Measurements from ENCODE around the gene STK32C.

Gene STK32C

DNA sequence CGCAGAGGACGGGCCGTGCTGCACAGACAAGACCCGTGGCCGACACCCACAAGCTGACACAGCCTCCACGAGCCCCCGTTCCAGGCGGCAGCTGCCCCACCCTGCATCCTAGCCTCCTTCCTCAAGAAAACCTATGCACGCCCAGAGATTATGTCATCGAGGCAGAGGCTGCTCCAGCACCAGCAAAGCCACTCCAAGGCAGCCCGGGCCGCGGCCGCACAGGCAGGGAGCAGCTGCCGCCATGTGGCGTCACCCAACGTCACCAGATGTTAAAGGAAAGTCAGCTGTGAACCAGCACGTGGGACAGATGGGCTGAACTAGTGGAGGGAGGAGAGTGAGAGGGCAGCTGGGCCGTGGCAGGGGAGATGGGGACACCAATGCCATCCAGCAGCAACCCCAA is 59.8 kb downstream of the STK32C start:
- no peak for DNase-seq (ENCODE audit: low spot score)

DNA sequence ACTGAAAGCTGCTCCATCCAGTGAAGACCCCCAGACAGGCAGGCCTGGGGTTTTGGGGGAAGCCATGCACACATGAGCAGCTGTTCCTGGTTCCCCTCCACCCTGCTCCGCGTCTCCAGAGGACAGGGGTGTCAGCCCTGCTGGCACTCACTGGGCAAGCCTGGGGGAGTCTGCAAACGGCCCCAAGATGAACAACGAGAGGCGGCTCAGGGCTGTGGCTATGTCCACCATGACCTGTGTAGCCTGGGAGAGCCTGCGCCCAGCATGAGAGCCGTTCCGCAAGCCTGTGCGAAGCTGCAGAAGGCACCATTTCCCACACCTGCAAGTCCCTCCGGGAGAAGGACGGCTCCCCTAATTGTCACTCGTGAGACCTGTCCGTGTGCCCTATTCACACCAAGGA is 61.5 kb downstream of the STK32C start:
- DNase-seq (ENCODE audit: low spot score) = no peak

DNA sequence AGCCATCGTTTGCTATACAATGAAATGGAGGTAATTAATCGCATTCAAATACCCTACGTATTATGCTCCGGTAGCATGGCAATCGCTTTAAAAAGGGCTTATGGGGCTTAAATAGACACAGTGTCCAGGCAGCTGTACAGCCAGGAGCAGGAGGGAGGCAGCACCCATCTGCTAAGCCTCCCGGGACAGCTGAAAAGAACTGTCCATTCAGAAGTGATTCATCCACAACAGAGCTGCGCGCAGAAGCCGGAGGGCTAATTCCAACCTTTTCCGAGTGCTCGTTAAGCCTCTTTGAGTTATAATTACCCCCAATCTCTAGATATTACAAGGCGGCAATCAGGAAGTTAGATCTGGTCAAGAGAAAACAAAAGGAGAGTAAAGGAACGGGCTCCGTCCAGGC is 62.7 kb downstream of the STK32C start:
- no peak for DNase-seq (ENCODE audit: low spot score)

DNA sequence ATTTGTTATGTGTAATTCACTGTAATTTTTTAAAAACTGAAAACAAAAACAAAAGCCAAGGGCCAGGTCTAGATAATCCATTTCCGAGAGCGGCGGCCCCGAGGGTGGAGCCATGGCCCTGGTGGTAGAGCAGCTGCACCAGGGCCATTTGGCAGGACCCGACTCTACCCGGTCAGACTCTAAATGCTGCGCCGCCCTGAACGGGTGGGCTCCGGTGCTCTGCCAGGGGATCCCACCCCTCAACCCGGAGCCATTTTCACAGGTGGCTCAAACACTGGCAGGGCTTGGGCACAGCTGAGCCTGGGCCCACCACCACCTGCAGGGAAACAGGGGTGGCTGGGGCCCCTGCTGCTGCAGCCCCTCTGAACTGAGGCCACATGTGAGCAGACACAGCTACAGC is 64.1 kb downstream of the STK32C start:
- DNase-seq (ENCODE audit: low spot score) = no peak

DNA sequence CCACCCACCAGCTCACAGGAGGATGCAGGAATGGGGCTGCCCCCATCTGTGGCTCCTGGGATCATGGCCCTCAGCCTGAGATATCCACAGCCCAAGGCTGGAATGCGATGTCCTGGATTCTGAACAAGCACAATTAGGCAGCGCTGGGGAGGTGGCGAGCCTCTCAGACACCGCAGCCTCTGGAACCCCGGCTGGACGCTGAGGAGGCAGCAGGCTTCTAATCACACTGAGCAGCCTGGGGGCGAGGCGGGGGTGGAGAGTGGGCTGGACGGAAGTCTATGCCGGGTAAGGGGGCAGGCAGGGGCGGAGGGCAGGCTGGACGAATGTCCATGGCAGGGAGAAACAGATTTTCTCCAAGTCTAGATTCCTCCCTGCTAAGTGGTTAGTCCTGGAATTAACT is 64.6 kb downstream of the STK32C start:
- no peak for DNase-seq (ENCODE audit: low spot score)

DNA sequence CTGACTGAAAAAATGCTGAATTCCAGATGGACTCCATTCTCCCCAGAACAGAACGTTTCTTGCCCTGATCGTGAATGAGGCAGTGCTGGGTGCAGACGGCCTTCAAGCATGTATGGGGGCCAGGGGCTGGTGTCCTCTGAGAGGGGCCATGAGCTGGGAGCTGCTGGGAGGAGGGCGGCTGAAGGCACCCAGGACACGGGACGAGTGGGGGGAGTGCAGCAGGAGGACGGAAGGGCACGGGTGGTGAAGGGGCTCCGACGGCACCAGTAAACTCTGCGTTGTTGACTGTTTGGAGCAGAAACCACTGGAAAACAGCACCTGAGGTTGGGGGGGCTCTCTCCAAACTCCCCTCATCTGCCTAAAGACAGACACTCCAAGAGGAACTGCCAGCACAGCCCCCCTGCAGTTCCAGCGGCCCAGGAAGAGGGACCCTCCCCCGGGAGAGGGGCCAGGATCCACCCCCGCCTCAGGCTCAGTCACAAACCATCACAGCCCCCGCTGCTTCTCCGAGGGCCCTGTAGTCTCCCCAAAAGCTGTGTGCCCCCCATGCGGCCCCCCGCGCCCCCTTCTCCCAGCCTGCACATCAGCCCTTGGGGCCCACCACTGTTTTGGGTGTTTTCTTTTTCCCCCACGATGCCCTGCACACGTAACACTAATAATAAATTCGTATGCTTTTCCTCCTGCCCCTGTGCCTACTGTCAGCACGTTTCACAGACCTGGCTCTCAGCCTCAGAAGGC is 65.5 kb downstream of the STK32C start:
- DNase-seq (ENCODE audit: low spot score) = no peak

DNA sequence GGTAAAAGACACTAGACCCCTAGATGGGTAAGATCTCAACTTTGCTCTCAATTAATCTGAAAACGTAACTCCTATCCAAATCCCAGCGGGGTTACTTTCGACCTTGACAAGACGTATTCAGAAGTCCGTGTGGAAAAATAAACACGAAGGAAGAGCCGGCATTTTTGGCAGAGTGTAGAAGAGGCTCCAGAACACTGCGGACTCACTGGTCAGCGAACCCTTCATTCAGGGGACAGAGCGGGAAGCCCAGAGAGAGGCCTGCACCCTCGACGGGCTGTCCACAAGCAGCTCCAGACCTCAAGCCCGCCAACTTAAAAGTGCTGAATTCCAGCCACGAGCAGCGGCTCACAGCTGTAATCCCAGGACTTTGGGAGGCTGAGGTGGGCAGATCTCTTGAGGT is 66.3 kb downstream of the STK32C start:
- DNase-seq (ENCODE audit: low spot score) = no peak

DNA sequence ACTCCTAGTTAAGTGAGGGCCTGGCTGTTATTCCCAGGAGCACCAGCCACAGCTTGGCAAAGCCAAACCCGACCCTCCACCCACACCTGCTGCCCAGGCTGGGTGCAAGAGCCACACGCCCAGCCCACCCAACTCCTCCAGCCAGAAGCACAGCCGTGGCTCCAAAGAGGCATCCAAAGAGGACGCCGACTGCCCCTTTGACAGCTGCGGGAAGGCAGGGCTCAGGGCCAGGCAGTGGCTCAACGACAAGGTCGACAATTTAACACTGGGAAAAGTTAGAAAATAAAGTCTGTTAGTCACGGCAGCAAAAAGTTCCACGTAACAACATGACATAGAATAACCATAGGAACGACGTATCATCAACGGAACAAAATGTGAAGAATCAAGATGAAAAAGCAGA is 66.7 kb downstream of the STK32C start:
- no peak for DNase-seq (ENCODE audit: low spot score)

DNA sequence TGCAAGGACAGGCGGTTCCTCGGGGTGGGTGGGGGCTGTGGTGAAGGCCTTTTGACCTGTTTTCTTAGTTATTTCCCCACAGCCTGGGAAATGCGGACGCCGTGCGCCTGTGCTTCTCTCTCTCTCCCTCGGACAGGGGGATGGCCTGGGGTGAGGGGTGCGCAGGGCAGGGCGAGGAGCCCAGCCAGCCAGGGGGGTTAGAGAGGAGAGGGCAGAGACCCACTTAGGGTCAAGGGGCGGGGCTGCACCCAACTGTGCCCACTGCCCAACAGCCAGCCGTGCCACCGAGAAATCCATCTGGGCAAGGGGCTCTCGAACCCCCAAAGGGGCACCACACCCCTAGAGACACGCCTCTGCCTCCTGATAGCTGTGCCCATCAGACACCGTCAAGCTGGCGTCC is 67.2 kb downstream of the STK32C start:
- DNase-seq (ENCODE audit: low spot score) = no peak

DNA sequence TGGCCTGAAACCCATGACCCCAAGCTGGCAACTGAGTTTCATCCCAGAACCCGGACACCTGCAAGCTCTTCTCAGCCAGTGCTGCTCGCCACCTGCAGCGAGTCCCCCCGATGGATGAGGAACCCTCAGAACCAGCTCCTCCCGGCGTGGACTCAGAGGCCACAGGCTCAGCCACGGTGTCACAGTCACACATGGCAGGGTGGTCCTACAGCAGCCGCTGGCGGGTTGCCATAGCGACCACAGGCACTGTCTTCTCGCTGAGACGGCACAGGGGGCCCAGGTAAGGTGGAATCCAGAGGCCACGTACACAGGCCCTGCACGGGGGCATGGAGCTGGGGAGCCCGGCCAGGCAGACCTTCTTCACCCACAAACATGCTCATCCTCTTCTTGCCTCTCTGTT is 67.6 kb downstream of the STK32C start:
- DNase-seq (ENCODE audit: low spot score) = no peak

DNA sequence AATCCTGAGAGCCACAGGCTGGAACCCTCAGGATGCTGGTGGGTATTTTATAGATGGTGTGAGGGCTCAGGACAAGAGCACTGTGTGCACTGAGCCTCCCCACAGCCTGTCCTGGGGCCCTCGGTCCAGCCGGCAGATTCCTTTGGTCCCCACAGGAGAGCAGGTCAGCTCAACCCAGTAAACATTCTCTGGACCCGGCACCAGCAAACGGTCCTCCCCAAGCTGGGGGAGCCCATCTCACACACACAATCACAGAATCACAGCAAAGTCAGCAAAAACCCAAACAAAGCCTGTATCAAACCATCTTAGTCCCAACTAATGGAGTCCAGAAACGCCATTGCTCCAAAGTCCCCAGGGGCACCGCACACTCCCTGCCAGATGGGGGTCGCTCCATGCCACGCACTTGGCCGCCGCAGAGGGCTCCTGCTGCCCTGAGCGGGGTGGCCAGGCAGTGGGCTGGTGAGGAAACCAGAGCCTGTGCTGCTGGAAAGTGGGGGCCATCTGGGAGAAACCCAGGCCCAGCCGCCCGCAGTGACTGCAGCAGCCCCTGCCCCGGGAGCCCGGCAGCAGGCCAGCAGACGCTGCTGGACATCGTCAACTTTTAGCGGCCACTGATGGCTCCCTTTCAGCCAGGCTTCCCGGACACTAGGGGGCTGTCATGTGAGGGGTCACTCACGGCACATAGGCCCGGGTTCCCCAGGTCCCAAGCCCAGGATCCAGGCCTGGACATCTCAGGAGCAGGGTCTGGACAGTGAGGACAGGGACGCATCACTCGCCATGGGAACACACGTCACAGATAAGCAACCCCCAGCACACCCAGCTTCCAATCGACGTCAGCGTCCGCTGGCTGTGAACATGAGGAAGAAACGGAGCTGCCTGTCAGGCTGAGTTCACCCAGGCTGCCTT is 68.4 kb downstream of the STK32C start:
- no peak for DNase-seq (ENCODE audit: low spot score)

DNA sequence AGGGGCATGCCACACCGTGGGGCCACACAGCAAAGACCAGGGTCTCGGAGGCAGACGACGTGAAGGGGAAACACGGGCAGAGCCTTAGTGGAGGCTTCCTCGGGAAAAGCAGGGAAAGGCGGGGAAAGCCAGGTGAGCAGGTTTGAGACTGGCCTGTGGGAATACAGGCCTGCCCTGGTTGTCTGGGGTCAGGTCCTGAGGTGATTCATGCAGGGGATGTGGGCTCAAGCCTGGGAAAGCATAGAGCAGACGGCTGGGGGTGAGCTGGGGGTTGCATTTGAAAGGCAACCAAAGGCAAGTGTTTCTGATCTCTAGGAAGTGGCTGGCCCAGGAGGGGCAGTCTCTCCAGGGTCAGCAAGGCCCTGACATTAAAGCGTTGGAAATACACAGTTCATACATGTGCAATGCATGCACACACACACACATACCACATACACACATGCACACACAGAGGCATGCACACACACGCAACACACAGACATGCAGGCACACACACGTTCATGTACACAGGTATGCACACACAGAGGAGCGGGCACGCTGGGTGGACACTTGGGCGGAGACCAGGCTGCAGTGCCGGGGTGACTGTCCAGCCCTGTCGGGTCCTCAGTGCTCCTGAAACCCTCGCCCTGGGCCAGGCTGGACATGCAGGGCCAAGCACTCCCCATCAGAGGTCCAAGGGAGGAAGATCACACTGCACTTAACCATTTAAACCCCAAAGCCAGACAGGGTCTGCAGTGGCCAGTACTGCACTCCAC is 69.2 kb downstream of the STK32C start:
- DNase-seq (ENCODE audit: low spot score) = no peak

DNA sequence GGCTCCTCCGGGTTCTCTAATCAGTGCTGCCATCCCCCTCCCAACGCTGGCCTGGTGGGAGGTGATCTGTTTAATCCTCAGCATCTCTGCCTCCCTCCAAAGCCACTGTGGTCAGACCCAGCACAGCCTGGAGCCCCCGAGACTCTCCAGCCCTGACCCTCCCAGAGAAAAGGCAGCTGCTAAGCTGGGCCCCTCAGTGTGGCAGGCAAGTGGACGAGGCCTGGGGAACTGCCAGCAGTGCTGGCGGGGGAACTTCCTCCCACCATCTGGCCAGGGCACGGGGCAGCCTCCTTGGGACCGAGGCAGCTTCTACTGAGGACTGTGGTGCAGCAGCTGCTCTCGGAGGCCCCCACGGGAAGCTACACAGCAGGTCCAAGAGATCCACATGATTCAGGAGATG is 69.9 kb downstream of the STK32C start:
- DNase-seq (ENCODE audit: low spot score) = no peak

DNA sequence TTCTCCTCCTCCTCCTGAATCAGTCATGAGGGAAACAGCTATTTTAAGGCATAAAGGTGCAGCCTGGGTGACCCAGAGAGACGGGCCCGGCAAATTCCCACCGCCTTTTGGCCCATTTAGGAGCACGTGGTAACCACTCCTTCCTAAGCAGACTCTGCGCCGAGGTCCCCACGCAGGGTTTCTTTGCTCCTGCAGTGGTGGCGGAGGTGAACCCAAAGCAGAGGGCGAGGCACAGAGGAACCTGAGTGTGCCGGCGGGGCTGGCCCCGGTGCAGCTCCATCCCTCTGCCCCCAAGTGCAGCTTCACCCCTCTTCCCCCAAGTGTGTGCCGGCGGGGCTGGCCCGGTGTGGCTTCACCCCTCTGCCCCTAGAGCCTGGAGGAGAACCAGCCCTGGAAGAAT is 70.4 kb downstream of the STK32C start:
- no peak for DNase-seq (ENCODE audit: low spot score)

DNA sequence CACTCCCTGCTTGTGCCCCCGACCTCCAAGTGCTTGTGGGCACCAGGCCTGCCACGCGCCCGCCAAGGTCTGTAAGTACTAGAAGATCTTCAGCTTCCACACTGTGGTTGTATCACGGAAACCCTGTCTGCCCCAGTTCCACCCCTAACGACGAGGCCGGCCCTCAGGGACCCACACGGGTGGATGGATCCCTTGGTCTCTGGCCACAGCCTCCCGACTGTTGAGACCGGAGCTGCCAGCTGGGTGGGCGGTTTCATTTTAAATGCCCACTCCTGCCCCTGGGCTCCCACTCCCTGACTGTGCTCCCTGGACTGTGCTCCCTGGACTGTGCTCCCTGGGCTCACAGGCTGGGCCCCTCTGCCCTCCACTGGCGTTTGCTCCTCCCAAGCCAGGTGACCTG is 70.9 kb downstream of the STK32C start:
- DNase-seq (ENCODE audit: low spot score) = no peak

DNA sequence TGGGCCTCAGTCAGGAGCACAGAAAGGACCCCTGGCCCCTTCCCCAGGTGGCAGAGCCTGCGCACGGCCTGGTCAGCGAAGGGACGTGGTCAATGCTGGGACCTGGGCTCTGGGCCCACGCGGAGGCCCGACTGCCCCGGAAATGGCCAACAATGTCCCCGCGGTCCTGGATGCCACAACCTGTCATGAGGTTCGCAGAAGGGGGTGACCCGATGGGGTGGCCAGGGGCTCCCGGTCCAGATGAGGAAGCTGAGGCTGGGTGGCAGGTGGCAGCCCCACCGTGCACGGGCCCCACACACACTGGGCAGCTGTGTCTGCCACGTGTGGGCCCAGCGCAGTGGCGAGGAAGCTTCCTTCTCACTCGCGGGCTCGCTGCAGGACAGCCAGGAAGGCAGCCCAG is 71.6 kb downstream of the STK32C start:
- DNase-seq (ENCODE audit: low spot score) = no peak

DNA sequence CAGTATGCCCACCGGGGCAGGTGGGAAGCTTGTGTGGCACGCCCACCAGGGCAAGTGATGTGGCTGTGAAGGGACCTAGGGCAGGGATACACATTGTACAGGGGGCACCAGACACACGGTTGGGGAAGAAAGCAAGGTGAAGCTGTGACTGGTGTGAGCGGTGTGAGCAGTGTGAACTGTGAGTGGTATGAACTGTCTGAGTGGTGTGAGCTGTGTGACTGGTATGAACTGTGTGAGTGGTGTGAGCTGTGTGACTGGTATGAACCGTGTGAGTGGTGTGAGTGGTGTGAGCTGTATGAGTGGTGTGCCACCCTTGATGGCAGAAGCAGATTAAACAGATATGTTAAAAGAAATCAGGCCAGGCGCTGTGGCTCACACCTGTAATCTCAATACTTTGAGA is 72.9 kb downstream of the STK32C start:
- DNase-seq (ENCODE audit: low spot score) = no peak

DNA sequence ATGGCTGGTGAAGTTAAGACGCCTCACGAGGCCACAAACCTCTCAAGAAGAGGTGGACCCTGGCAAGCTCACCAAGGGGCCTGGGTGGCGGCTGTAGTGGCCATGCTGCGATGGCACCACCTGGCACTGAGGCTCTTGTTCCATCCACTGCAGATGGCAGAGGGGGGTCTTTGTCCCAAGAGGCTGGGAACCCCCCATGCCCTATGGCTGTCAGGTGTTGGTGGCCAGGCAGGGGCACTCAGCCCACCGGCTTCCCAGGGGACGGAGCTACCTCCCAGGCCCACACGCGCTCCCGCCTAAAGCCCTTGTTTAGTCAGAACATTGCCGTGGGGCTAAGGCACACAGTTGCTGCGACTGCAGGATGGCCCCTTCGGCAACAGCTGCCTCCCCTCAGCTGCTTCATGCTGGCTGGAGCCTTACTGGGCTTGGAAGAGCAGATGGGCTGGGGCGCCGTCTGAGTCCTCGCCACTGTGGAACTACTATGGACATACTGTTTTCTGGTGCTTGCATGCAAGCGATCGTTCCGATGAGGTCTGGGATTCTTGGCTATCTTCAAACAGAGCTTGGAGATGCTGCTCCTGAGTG is 74.2 kb downstream of the STK32C start:
- no peak for DNase-seq (ENCODE audit: low spot score)

DNA sequence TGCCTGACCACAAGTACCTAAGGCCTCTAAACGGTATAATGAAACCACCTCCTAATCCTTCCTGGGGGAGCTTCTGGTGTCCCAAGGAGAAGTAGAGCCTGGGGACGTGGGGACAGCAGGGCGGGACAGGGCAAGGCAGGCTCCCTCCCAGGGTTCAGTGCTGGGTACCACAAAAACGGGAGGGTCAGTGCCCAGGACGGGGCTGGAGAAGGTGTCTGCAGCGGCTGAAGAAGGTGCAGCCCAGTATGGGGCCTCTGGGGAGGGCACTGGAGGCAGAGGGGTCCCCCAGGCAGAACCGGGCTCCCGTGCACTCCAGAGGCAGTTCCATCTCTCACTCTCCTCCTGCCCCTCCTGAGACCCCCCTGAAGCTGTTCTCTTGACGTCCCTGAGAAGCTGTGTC is 74.8 kb downstream of the STK32C start:
- no peak for DNase-seq (ENCODE audit: low spot score)

DNA sequence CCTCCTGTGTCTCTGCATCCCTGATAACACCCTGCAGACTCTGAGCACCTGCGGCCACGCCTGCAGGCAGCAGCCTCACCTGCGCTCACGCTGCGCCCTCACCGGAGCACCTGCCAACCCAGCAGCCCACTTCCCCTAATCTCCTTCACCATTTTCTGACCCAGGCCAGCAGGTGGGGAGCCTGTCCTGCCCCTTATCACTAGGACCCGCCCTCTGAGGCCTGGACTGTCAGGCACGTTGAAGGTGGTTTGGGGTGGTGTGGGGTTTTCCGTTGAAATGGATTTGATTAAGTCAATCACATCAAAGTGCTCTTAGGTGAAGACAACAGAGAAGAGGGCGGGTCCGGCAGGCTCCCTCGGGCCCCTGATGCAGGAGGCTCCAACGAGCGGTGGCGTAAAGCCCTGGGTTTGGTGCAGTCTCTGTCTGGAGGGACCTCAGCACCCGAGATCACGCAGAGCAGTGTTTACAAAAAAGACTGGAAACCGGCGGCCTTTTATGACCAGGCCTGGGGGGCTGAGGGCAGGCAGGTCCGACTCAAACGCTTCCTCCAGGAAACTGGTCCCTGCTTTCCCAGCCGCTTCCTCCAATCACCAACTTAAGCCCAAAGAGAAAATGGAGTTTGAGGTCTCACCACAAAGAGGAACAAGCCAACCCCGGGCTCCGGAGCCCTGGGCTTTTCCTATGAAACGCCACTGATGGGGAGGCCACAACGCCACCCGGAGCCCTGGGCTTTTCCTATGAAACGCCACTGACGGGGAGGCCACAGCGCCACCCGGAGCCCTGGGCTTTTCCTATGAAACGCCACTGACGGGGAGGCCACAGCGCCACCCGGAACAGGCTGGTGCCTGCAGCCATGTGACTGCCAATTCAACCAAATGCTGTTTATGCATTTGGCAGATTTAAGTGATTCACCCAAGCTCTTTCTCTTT is 75.5 kb downstream of the STK32C start:
- DNase-seq (ENCODE audit: low spot score) = peak; percentile 18

DNA sequence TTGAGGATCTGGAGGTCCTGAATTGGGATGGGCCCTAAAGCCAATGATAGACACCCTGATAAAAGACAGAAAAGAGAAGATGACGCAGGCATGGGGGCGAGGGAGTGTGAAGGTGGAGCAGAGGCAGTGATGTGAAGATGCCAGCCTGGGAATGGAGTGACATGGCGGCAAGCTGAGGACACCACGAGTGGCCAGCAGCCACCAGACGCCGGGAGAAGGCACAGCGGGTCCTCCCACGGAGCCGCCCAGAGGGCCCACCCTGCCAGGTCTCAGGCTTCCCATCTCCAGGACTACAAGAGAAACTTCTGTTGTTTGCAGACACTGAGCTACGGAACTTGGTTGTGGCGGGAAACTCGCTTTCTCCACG is 76.1 kb downstream of the STK32C start:
- no peak for DNase-seq (ENCODE audit: low spot score)
